Activated naive CD8-positive, alpha-beta T cell treated with anti-CD3 and anti-CD28 coated beads for 36 hours (primary cell): ENCODE measurements around the gene HEATR1. TPM values are rescaled to one million over a fixed set of nuclear protein-coding genes. Genes with fewer than 3 reads are reported as not detected.
A peak's percentile ranks its signal among the peaks of the same experiment; 100 is the strongest.

Experiments used
- DNase-seq: peaks from one replicate; pipeline ENCODE4 v3.0.0; 2021
- H3K27ac Mint-ChIP-seq: one replicate; pipeline ENCODE4 v1.8.0; 2022; ENCODE audit warnings: mild to moderate bottlenecking, moderate library complexity, mixed read lengths
- H3K27me3 Mint-ChIP-seq: one replicate; pipeline ENCODE4 v1.8.0; 2022; ENCODE audit warnings: mild to moderate bottlenecking, mixed read lengths
- H3K36me3 Mint-ChIP-seq: one replicate; pipeline ENCODE4 v1.8.0; 2021; ENCODE audit warnings: mild to moderate bottlenecking, mixed read lengths
- H3K4me1 Mint-ChIP-seq: one replicate; pipeline ENCODE4 v1.8.0; 2021; ENCODE audit warnings: mixed read lengths
- H3K4me3 Mint-ChIP-seq: one replicate; pipeline ENCODE4 v1.8.0; 2022; ENCODE audit warnings: mild to moderate bottlenecking, moderate library complexity, mixed read lengths
- H3K9me3 Mint-ChIP-seq: one replicate; pipeline ENCODE4 v1.8.0; 2022; ENCODE audit warnings: mixed read lengths
- total RNA-seq, 2 experiments: library from RNA; stranded (reverse); gene quantifications; one replicate each; pipeline ENCODE4 v1.2.3, GENCODE V29; 2021

HEATR1 gene
- total RNA-seq, 2 experiments from 2014 or later: 101 TPM

- Mint-ChIP-seq H3K9me3 (no peaks in the 10 kb centered on the region), H3K27ac (peak overlapping the region; percentile 36), H3K4me1 (peaks cover 3% of the 10 kb centered on the region)
Observed at GRCh38 chr1:236560213-236560771, 44.0 kb downstream of the HEATR1 start.

GRCh38 chr1:236558846-236559245 lies 45.5 kb downstream of the HEATR1 start:
- no peak overlapping the region for H3K4me3 Mint-ChIP-seq
- H3K27me3 Mint-ChIP-seq: no peaks in the 10 kb centered on the region
- peaks cover 3% of the 10 kb centered on the region for H3K4me1 Mint-ChIP-seq
- no peak overlapping the region for H3K27ac Mint-ChIP-seq
- H3K9me3 Mint-ChIP-seq: no peaks in the 10 kb centered on the region
- H3K36me3 Mint-ChIP-seq: peaks cover 25% of the 10 kb centered on the region
- DNase-seq: no peak

More at GRCh38 chr1:236560213-236560771, 44.0 kb downstream of the HEATR1 start:
- Mint-ChIP-seq H3K36me3 (peaks cover 36% of the 10 kb centered on the region), H3K27me3 (no peaks in the 10 kb centered on the region), H3K4me3 (no peak overlapping the region)
- DNase-seq: no peak

GRCh38 chr1:236558081-236558480 lies 46.2 kb downstream of the HEATR1 start:
- no peak for DNase-seq
- Mint-ChIP-seq H3K4me1 (peaks cover 3% of the 10 kb centered on the region), H3K27ac (no peak overlapping the region), H3K36me3 (peaks cover 25% of the 10 kb centered on the region), H3K9me3 (no peaks in the 10 kb centered on the region), H3K4me3 (no peak overlapping the region), H3K27me3 (no peaks in the 10 kb centered on the region)

- H3K27ac Mint-ChIP-seq: no peak overlapping the region
- no peaks in the 10 kb centered on the region for H3K27me3 Mint-ChIP-seq
- no peak for DNase-seq
- no peak overlapping the region for H3K4me3 Mint-ChIP-seq
- H3K9me3 Mint-ChIP-seq: no peaks in the 10 kb centered on the region
- H3K4me1 Mint-ChIP-seq: no peaks in the 10 kb centered on the region
- peaks cover 25% of the 10 kb centered on the region for H3K36me3 Mint-ChIP-seq
Observed at GRCh38 chr1:236556606-236557005, 47.7 kb downstream of the HEATR1 start.

- H3K4me3 Mint-ChIP-seq: no peak overlapping the region
- no peaks in the 10 kb centered on the region for H3K4me1 Mint-ChIP-seq
- H3K36me3 Mint-ChIP-seq: peaks cover 25% of the 10 kb centered on the region
- H3K27ac Mint-ChIP-seq: no peak overlapping the region
- DNase-seq: no peak
- no peaks in the 10 kb centered on the region for H3K9me3 Mint-ChIP-seq
- H3K27me3 Mint-ChIP-seq: no peaks in the 10 kb centered on the region
Observed at GRCh38 chr1:236553370-236553769, 50.9 kb downstream of the HEATR1 start.

- Mint-ChIP-seq H3K27ac (no peak overlapping the region), H3K27me3 (no peaks in the 10 kb centered on the region)
Observed at GRCh38 chr1:236552901-236553300, 51.4 kb downstream of the HEATR1 start.

GRCh38 chr1:236552096-236552495 lies 52.2 kb downstream of the HEATR1 start:
- H3K36me3 Mint-ChIP-seq: peaks cover 31% of the 10 kb centered on the region
- no peaks in the 10 kb centered on the region for H3K27me3 Mint-ChIP-seq
- H3K27ac Mint-ChIP-seq: no peak overlapping the region
- no peak overlapping the region for H3K4me3 Mint-ChIP-seq
- no peaks in the 10 kb centered on the region for H3K4me1 Mint-ChIP-seq
- DNase-seq: no peak
- H3K9me3 Mint-ChIP-seq: no peaks in the 10 kb centered on the region

More at GRCh38 chr1:236552901-236553300, 51.4 kb downstream of the HEATR1 start:
- H3K4me3 Mint-ChIP-seq: no peak overlapping the region
- peaks cover 25% of the 10 kb centered on the region for H3K36me3 Mint-ChIP-seq
- H3K4me1 Mint-ChIP-seq: no peaks in the 10 kb centered on the region
- DNase-seq: no peak
- no peaks in the 10 kb centered on the region for H3K9me3 Mint-ChIP-seq

- no peak overlapping the region for H3K4me3 Mint-ChIP-seq
- H3K27ac Mint-ChIP-seq: peak overlapping the region; percentile 56
- no peaks in the 10 kb centered on the region for H3K9me3 Mint-ChIP-seq
- H3K4me1 Mint-ChIP-seq: peaks cover 5% of the 10 kb centered on the region
- no peak for DNase-seq
- no peaks in the 10 kb centered on the region for H3K27me3 Mint-ChIP-seq
- H3K36me3 Mint-ChIP-seq: peaks cover 31% of the 10 kb centered on the region
Observed at GRCh38 chr1:236550961-236551851, 53.1 kb downstream of the HEATR1 start.

GRCh38 chr1:236548452-236548851 lies 55.9 kb downstream of the HEATR1 start:
- no peak for DNase-seq
- Mint-ChIP-seq H3K4me1 (peaks cover 13% of the 10 kb centered on the region), H3K36me3 (peaks cover 48% of the 10 kb centered on the region), H3K9me3 (no peaks in the 10 kb centered on the region), H3K27ac (peak overlapping the region; percentile 6), H3K4me3 (no peak overlapping the region), H3K27me3 (no peaks in the 10 kb centered on the region)

- H3K4me3 Mint-ChIP-seq: no peak overlapping the region
Observed at GRCh38 chr1:236545621-236546169, 58.6 kb downstream of the HEATR1 start.

GRCh38 chr1:236543065-236543669 lies 61.1 kb downstream of the HEATR1 start:
- no peaks in the 10 kb centered on the region for H3K9me3 Mint-ChIP-seq
- no peak for DNase-seq
- H3K4me3 Mint-ChIP-seq: no peak overlapping the region
- peaks cover 13% of the 10 kb centered on the region for H3K4me1 Mint-ChIP-seq
- H3K27me3 Mint-ChIP-seq: no peaks in the 10 kb centered on the region
- peaks cover 49% of the 10 kb centered on the region for H3K36me3 Mint-ChIP-seq
- no peak overlapping the region for H3K27ac Mint-ChIP-seq

More at GRCh38 chr1:236545621-236546169, 58.6 kb downstream of the HEATR1 start:
- Mint-ChIP-seq H3K36me3 (peaks cover 48% of the 10 kb centered on the region), H3K9me3 (no peaks in the 10 kb centered on the region), H3K27me3 (no peaks in the 10 kb centered on the region), H3K4me1 (peaks cover 13% of the 10 kb centered on the region), H3K27ac (peak overlapping the region; percentile 81)
- DNase-seq: no peak

GRCh38 chr1:236541710-236542109 lies 62.6 kb downstream of the HEATR1 start:
- no peak for DNase-seq
- Mint-ChIP-seq H3K27ac (no peak overlapping the region), H3K4me1 (peaks cover 13% of the 10 kb centered on the region), H3K4me3 (no peak overlapping the region), H3K27me3 (no peaks in the 10 kb centered on the region), H3K36me3 (peaks cover 42% of the 10 kb centered on the region), H3K9me3 (no peaks in the 10 kb centered on the region)

- H3K4me3 Mint-ChIP-seq: no peak overlapping the region
- no peak for DNase-seq
- peaks cover 11% of the 10 kb centered on the region for H3K4me1 Mint-ChIP-seq
- H3K9me3 Mint-ChIP-seq: no peaks in the 10 kb centered on the region
- H3K27ac Mint-ChIP-seq: no peak overlapping the region
- H3K36me3 Mint-ChIP-seq: peaks cover 43% of the 10 kb centered on the region
- H3K27me3 Mint-ChIP-seq: no peaks in the 10 kb centered on the region
Observed at GRCh38 chr1:236540813-236541465, 63.4 kb downstream of the HEATR1 start.

GRCh38 chr1:236536540-236536939 lies 67.8 kb downstream of the HEATR1 start:
- Mint-ChIP-seq H3K27me3 (no peaks in the 10 kb centered on the region), H3K4me1 (peaks cover 25% of the 10 kb centered on the region), H3K4me3 (no peak overlapping the region), H3K9me3 (no peaks in the 10 kb centered on the region), H3K36me3 (peaks cover 25% of the 10 kb centered on the region), H3K27ac (no peak overlapping the region)
- no peak for DNase-seq
